Suprapubic skin (tissue), 4 donors: Measurements from ENCODE around the gene IQSEC1. TPM values are rescaled to one million over a fixed set of nuclear protein-coding genes. Genes with fewer than 3 reads are reported as not detected.

ENCODE experiments used
- total RNA-seq, 4 donors: library from RNA; depleted of rRNA; stranded (reverse); fragments of >200 nt; gene quantifications; one replicate each; pipeline ENCODE4 v1.1.0, GENCODE V29; 2016

Gene IQSEC1
- total RNA-seq, 4 donors from 2014 or later = 26.7 to 52.4 (median 35.5) TPM

Other genes starting within 250 kb of the IQSEC1 start
- 1,000 to 10,000 TPM; 1,159 to 2,367 (median 1,696) TPM for gene RPL32, start 231.9 kb downstream of the IQSEC1 start, total RNA-seq